H9 (cell line): Measurements from ENCODE around the gene CD247. TPM values are rescaled to one million over a fixed set of nuclear protein-coding genes. Genes with fewer than 3 reads are reported as not detected.

Experiments
- DNase-seq: peaks from one replicate; pipeline ENCODE4 v3.0.0-alpha.2; 2017
- H2AFZ ChIP-seq: one replicate; pipeline ENCODE4 v1.6.1; 2013; ENCODE audit warnings: mild to moderate bottlenecking, low read length, control low read depth, moderate library complexity
- H2AK5ac ChIP-seq: 2 replicates; pipeline ENCODE4 v1.6.1; 2013; ENCODE audit warnings: low read length, control low read depth, mixed read lengths; ENCODE audit not compliant: insufficient read length
- H2BK120ac ChIP-seq: one replicate; pipeline ENCODE4 v1.6.1; 2013; ENCODE audit warnings: low read depth, mild to moderate bottlenecking, low read length, control low read depth, inconsistent platforms; ENCODE audit not compliant: poor library complexity, severe bottlenecking
- H2BK12ac ChIP-seq: 2 replicates; pipeline ENCODE4 v1.6.1; 2013; ENCODE audit warnings: low read length, control low read depth, mixed read lengths, low read depth; ENCODE audit not compliant: insufficient read length
- H2BK15ac ChIP-seq: 2 replicates; pipeline ENCODE4 v1.6.1; 2013; ENCODE audit warnings: low read depth, low read length, control low read depth
- H2BK20ac ChIP-seq: one replicate; pipeline ENCODE4 v1.6.1; 2013; ENCODE audit warnings: low read depth, mild to moderate bottlenecking, low read length, control low read depth, inconsistent platforms; ENCODE audit not compliant: poor library complexity, severe bottlenecking
- H2BK5ac ChIP-seq: 2 replicates; pipeline ENCODE4 v1.6.1; 2013; ENCODE audit warnings: low read length, control low read depth, mixed read lengths; ENCODE audit not compliant: insufficient read length
- H3K14ac ChIP-seq: 2 replicates; pipeline ENCODE4 v1.6.1; 2013; ENCODE audit warnings: low read length, control low read depth; ENCODE audit not compliant: insufficient read depth
- H3K18ac ChIP-seq: 2 replicates; pipeline ENCODE4 v1.6.1; 2013; ENCODE audit warnings: low read depth, mild to moderate bottlenecking, mixed read lengths, low read length, control low read depth; ENCODE audit not compliant: insufficient read length
- H3K23ac ChIP-seq: 2 replicates; pipeline ENCODE4 v1.6.1; 2013; ENCODE audit warnings: low read length, control low read depth, mixed read lengths, low read depth; ENCODE audit not compliant: insufficient read length
- H3K23me2 ChIP-seq: 2 replicates; pipeline ENCODE4 v1.6.1; 2013; ENCODE audit warnings: low read depth, mild to moderate bottlenecking, mixed read lengths, low read length, control low read depth; ENCODE audit not compliant: insufficient read length, poor library complexity, severe bottlenecking
- H3K27ac ChIP-seq: 2 replicates; pipeline ENCODE4 v1.5.1; 2013; ENCODE audit warnings: low read length, control low read depth, mixed read lengths, low read depth; ENCODE audit not compliant: insufficient read length
- H3K27me3 ChIP-seq: 2 replicates; pipeline ENCODE4 v1.6.1; 2013; ENCODE audit warnings: low read length, control low read depth, inconsistent platforms; ENCODE audit not compliant: insufficient read depth
- H3K4ac ChIP-seq: 2 replicates; pipeline ENCODE4 v1.6.1; 2013; ENCODE audit warnings: low read depth, mild to moderate bottlenecking, control low read depth, inconsistent platforms, low read length, moderate library complexity
- H3K4me1 ChIP-seq: 2 replicates; pipeline ENCODE4 v1.6.1; 2013; ENCODE audit warnings: low read length, control low read depth, inconsistent platforms; ENCODE audit not compliant: insufficient read depth
- H3K4me2 ChIP-seq: 2 replicates; pipeline ENCODE4 v1.6.1; 2013; ENCODE audit warnings: low read length, control low read depth, mixed read lengths; ENCODE audit not compliant: insufficient read length, insufficient read depth
- H3K56ac ChIP-seq: 2 replicates; pipeline ENCODE4 v1.6.1; 2013; ENCODE audit warnings: low read depth, mild to moderate bottlenecking, mixed read lengths, low read length, control low read depth; ENCODE audit not compliant: insufficient read length
- H3K79me1 ChIP-seq: 2 replicates; pipeline ENCODE4 v1.6.1; 2013; ENCODE audit warnings: low read depth, mild to moderate bottlenecking, moderate library complexity, low read length, control low read depth, inconsistent platforms; ENCODE audit not compliant: insufficient read depth, poor library complexity, severe bottlenecking
- H3K79me2 ChIP-seq: 2 replicates; pipeline ENCODE4 v1.6.1; 2013; ENCODE audit warnings: low read length, control low read depth, inconsistent platforms; ENCODE audit not compliant: insufficient read depth
- H3K9ac ChIP-seq: 2 replicates; pipeline ENCODE4 v1.6.1; 2013; ENCODE audit warnings: low read length, control low read depth, mixed read lengths; ENCODE audit not compliant: insufficient read length; ENCODE audit errors: extremely low read depth
- H3K9me3 ChIP-seq: one replicate; pipeline ENCODE4 v1.6.1; 2013; ENCODE audit warnings: low read depth, low read length, inconsistent platforms; ENCODE audit not compliant: control insufficient read depth
- H3T11ph ChIP-seq: one replicate; pipeline ENCODE4 v1.6.1; 2013; ENCODE audit warnings: mild to moderate bottlenecking, low read length, control low read depth, inconsistent platforms
- H4K20me1 ChIP-seq: one replicate; pipeline ENCODE4 v1.6.1; 2013; ENCODE audit not compliant: control insufficient read depth, insufficient read length, insufficient read depth
- H4K5ac ChIP-seq: 2 replicates; pipeline ENCODE4 v1.6.1; 2013; ENCODE audit warnings: low read depth, mild to moderate bottlenecking, mixed read lengths, low read length, control low read depth; ENCODE audit not compliant: insufficient read length
- H4K8ac ChIP-seq: replicated peaks from 2 replicates; pipeline ENCODE4 v1.6.1; 2013; ENCODE audit warnings: low read length, control low read depth, mixed read lengths, low read depth; ENCODE audit not compliant: insufficient read length
- H4K91ac ChIP-seq: 2 replicates; pipeline ENCODE4 v1.6.1; 2013; ENCODE audit warnings: low read depth, mild to moderate bottlenecking, moderate library complexity, mixed read lengths, low read length, control low read depth; ENCODE audit not compliant: insufficient read length
- H3K27ac Mint-ChIP-seq, 3 experiments: 2 replicates in 2 of 3; 3 replicates in 1 of 3; pipeline ENCODE4 v1.8.0; 2020 to 2021; ENCODE audit warnings: mixed read lengths in 3 of 3, mild to moderate bottlenecking in 1 of 3, moderate library complexity in 1 of 3
- H3K27me3 Mint-ChIP-seq: 2 replicates; pipeline ENCODE4 v1.8.0; 2021; ENCODE audit warnings: low read depth, mild to moderate bottlenecking, moderate library complexity, mixed read lengths
- H3K36me3 Mint-ChIP-seq, 3 experiments: 2 replicates in 2 of 3; 3 replicates in 1 of 3; pipeline ENCODE4 v1.8.0; 2020 to 2021; ENCODE audit warnings: low read depth in 3 of 3, mixed read lengths in 3 of 3; ENCODE audit not compliant: insufficient read depth in 1 of 3
- H3K4me1 Mint-ChIP-seq, 2 experiments: 2 replicates each; pipeline ENCODE4 v1.8.0; 2020; ENCODE audit warnings: mixed read lengths in 2 of 2
- H3K4me3 Mint-ChIP-seq, 2 experiments: 2 replicates in 1 of 2; 3 replicates in 1 of 2; pipeline ENCODE4 v1.8.0; 2020 to 2021; ENCODE audit warnings: mild to moderate bottlenecking in 2 of 2, mixed read lengths in 2 of 2, moderate library complexity in 1 of 2
- H3K9me3 Mint-ChIP-seq, 2 experiments: 2 replicates in 1 of 2; 3 replicates in 1 of 2; pipeline ENCODE4 v1.8.0; 2020; ENCODE audit warnings: mild to moderate bottlenecking in 2 of 2, mixed read lengths in 2 of 2, moderate library complexity in 1 of 2
- WGBS: extraction: QIAGEN DNeasy Blood & Tissue Kit; methylation state at CpG from one replicate; pipeline ENCODE4 v1.1.7; 2013; ENCODE audit warnings: missing lambda C conversion rate, low lambda C conversion rate, mixed read lengths; ENCODE audit not compliant: insufficient read length; ENCODE audit errors: extremely low coverage; 5-methylcytosine and 5-hydroxymethylcytosine counted together
- total RNA-seq: library from RNA; stranded (reverse); gene quantifications from 2 replicates; pipeline ENCODE4 v1.2.1, GENCODE V29; 2021
- TF ChIP-seq, protein P1 (sequence below): fragments of 200-600 bp; sonication (generic); conservative IDR thresholded peaks from 3 replicates; pipeline ENCODE4 v1.8.0; 2021; ENCODE audit warnings: antibody characterized with exemption, mild to moderate bottlenecking

CD247 gene
- total RNA-seq, 1 experiment from 2014 or later = 1.2 TPM

- TF ChIP-seq, protein P1, sequence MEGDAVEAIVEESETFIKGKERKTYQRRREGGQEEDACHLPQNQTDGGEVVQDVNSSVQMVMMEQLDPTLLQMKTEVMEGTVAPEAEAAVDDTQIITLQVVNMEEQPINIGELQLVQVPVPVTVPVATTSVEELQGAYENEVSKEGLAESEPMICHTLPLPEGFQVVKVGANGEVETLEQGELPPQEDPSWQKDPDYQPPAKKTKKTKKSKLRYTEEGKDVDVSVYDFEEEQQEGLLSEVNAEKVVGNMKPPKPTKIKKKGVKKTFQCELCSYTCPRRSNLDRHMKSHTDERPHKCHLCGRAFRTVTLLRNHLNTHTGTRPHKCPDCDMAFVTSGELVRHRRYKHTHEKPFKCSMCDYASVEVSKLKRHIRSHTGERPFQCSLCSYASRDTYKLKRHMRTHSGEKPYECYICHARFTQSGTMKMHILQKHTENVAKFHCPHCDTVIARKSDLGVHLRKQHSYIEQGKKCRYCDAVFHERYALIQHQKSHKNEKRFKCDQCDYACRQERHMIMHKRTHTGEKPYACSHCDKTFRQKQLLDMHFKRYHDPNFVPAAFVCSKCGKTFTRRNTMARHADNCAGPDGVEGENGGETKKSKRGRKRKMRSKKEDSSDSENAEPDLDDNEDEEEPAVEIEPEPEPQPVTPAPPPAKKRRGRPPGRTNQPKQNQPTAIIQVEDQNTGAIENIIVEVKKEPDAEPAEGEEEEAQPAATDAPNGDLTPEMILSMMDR = no peak
- H2AFZ ChIP-seq = no peak overlapping the region
- H3K9ac ChIP-seq = no peak overlapping the region
- no peak overlapping the region for H4K5ac ChIP-seq
- no peaks in the 10 kb centered on the region for H3K79me2 ChIP-seq
- no peak overlapping the region for H3K18ac ChIP-seq
- H4K20me1 ChIP-seq = peaks cover 3% of the 10 kb centered on the region
- H3K56ac ChIP-seq = no peak overlapping the region
- Mint-ChIP-seq H3K36me3 (peaks cover 0 to 5% (median 0%) of the 10 kb centered on the region in 3 experiments; a peak in 3 of 7 replicates), H3K9me3 (peaks cover 0 to 4% of the 10 kb centered on the region in 2 experiments; a peak in 3 of 5 replicates), H3K4me1 (peaks cover 39 to 45% of the 10 kb centered on the region in 2 experiments), H3K27ac (no peak overlapping the region), H3K27me3 (peaks cover 30% of the 10 kb centered on the region), H3K4me3 (no peak overlapping the region)
- no peak overlapping the region for H3K14ac ChIP-seq
- WGBS = no CpG with 5 or more reads among the region's 6 CpGs
- H2AK5ac ChIP-seq = no peak overlapping the region
- no peak overlapping the region for H3K27ac ChIP-seq
- H2BK20ac ChIP-seq = no peak overlapping the region
- H2BK12ac ChIP-seq = no peak overlapping the region
- no peak overlapping the region for H3K4me2 ChIP-seq
- no peak overlapping the region for H2BK120ac ChIP-seq
- no peak overlapping the region for H4K91ac ChIP-seq
- peaks cover 7% of the 10 kb centered on the region for H3K4me1 ChIP-seq
- H2BK5ac ChIP-seq = no peak overlapping the region
- H3K23me2 ChIP-seq = peaks cover under 1% of the 10 kb centered on the region
- no peak overlapping the region for H2BK15ac ChIP-seq
- H3K4ac ChIP-seq = no peak overlapping the region
- no peak overlapping the region for H4K8ac ChIP-seq
- no peak overlapping the region for H3K23ac ChIP-seq
- H3K79me1 ChIP-seq = no peaks in the 10 kb centered on the region
- peaks cover 4% of the 10 kb centered on the region; the same call in 1 of the 2 replicates for H3K27me3 ChIP-seq
- no peaks in the 10 kb centered on the region for H3K9me3 ChIP-seq
- DNase-seq = no peak
- H3T11ph ChIP-seq = no peak overlapping the region
These were observed 84.4 kb downstream of the CD247 start for GRCh38 chr1:167433884-167434283.
